ENCODE measurements around the gene ST3GAL3. TPM values are rescaled to one million over a fixed set of nuclear protein-coding genes. Genes with fewer than 3 reads are reported as not detected.
"Not testable (repeated sequence)": the region's sequence is repeated elsewhere in the genome, so short reads cannot be mapped to it uniquely, and the experiment has no call there.

The ST3GAL3 gene
- total RNA-seq, 1 donor from 2014 or later: 24.2 TPM

GRCh38 chr1:43833902-43834279 is 126.6 kb downstream of the ST3GAL3 start:
- ATAC-seq (ENCODE audit: poor library complexity); DNase-seq; intact Hi-C loops (cut with DNase I): not testable (repeated sequence)

- DNase-seq: no peak
- intact Hi-C loops (cut with DNase I): no loop called here
Measured at GRCh38 chr1:43834280-43835081, 127.1 kb downstream of the ST3GAL3 start.

DNA sequence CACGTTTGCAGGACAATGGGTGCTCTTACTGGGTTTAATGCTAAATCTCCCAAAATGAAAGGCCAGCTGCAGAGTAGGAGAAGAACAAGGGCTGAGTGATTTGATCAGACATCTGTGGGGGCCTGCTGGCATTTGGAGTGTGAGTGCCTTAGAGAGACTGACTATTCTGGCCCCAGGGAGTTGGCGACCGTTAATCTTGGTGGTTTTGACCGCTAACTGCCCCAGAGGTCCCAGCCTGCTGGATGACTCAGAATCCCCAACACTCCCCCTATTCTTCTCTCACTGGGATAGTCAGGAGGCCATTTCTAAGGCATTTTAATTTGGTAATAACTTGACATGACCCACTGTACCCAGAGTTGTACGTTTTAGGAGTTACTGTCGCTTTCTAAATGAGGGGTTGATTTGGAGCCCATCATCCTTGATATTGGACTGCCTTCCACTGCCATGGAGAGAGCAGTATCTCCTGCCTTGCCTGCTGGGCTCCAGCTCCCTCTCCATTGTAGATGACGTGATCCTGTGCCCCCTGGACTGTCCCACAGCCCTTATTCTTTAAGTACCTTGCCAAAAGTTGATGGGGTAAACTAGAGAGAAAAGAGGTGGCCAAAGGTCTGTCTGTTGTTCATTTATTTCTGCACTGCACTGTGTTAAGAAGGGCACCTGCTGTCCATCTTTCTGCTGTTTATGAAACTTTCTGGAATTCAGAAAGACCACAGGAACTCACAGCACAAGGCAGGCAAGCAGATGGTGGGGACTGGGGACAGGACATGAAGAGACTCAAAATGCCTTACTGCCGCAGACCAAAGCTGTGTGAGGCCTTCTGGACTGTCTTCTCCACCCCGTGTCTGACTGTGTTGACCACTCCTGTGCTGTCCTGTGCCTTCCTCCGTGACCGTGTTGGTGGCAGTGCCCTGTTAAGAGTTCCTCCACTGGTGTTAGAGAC is 128.0 kb downstream of the ST3GAL3 start:
- intact Hi-C loops (cut with DNase I): no loop called here
- peak; percentile 53 for ATAC-seq (ENCODE audit: poor library complexity)
- DNase-seq: no peak

More at GRCh38 chr1:43834280-43835081, 127.1 kb downstream of the ST3GAL3 start:
- ATAC-seq (ENCODE audit: poor library complexity): peak; percentile 50

DNA sequence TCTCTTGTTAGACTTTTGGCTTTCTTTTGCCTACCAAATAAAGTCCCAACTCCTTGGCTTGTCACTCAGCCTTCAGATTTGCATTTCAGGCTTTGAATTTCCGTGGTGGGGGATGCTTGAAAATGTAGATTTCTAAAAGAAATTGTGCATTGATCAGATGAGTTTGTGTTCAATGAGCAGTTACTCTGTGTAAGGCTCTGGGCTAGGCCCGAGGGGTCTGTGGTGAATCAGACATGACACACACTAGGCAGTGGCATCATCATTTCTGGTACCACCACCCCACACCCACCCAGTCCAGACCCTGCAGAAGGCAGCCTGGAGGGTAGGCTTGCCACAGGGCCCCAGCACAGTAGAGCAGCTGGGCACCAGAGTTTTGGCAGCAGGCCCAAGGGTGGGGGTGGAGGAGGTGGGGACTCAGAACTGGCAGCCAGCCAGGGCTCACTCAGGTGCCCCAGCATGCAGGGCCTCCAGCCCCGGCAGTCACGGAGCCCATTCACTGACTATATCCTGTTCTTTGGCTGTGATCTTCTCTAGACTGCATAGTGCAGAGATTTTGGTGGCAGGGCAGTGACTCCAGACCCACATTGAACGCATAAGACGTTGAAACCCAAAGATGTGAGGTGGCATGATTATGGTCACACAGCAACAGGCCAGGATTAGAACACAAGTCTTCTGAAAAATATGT is 129.1 kb downstream of the ST3GAL3 start:
- ATAC-seq (ENCODE audit: poor library complexity): peak; percentile 55
- intact Hi-C loops (cut with DNase I): no loop called here
- DNase-seq: peak; percentile 63

GRCh38 chr1:43839056-43839455 is 131.7 kb downstream of the ST3GAL3 start:
- intact Hi-C loops (cut with DNase I): no loop called here
- no peak for ATAC-seq (ENCODE audit: poor library complexity)
- DNase-seq: no peak

DNA sequence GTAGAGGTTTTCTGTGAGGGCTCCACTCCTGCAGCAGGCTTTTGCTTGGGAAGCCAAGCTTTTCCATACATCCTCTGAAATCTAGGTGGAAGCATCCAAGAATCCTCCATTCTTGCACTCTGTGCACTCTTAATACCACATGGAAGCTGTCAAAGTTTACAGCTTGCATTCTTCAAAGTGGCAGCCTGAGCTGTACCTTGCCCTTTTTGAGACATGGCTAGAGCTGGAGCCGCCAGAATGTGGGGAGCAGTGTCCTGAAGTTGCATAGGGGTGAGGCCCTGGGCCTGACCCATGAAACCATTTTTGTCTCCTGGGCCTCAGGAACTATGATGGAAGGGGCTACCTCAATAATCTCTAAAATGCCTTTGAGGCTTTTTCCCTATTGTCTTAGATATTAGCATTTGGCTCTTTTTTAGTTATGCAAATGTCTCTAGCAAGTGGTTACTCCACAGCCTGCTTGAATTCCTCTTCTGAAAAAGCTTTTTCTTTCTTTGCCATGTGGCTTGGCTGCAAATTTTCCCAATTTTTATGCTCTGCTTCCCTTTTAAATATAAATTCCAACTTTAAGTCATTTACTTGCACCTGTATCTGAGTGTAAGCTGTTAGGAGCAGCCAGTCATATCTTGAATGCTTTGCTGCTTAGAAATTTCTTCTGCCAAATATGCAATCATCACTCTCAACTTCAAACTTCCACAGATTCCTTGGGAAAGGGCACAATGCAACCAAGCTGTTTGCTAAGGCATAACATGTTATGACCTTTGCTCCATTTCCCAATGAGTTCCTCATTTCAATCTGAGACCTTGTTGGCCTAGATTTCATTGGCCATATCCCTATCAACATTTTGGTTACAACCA is 134.2 kb downstream of the ST3GAL3 start:
- no peak for ATAC-seq (ENCODE audit: poor library complexity)
- intact Hi-C loops (cut with DNase I): no loop called here

DNA sequence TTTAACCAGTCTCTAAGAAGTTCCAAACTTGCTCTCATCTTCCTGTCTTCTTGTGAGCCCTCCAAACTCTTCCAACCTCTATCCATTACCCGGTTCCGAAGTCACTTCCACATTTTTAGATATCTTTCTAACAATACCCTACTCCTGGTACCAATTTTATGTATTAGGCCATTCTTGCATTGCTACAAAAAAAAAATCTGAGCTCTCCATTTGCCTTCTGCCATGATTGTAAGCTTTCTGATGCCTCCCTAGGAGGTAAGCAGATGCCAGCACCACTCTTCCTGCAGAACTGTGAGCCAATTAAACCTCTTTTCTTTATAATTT is 134.8 kb downstream of the ST3GAL3 start:
- intact Hi-C loops (cut with DNase I): no loop called here
- ATAC-seq (ENCODE audit: poor library complexity): no peak
- no peak for DNase-seq

More for the DNA sequence above, 134.2 kb downstream of the ST3GAL3 start:
- no peak for DNase-seq

DNA sequence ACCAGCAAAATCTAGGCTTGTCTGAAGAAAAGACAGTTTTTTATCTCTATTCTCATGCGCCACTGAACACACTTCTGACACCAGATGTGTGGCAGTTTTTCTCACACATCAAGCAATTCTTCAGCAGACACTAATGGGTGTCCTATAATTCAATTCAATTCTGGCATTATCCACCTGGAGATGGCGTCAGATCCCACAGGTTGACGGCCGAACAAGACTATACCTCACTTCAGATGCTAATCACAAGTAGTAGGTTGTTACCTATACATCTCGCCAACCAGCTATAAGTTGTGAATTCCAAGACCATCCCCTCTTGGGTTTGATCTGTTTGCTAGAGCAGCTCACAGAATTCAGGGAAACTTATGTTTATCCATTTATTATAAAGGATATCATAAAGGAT is 136.3 kb downstream of the ST3GAL3 start:
- no peak for DNase-seq
- ATAC-seq (ENCODE audit: poor library complexity): no peak
- intact Hi-C loops (cut with DNase I): no loop called here

DNA sequence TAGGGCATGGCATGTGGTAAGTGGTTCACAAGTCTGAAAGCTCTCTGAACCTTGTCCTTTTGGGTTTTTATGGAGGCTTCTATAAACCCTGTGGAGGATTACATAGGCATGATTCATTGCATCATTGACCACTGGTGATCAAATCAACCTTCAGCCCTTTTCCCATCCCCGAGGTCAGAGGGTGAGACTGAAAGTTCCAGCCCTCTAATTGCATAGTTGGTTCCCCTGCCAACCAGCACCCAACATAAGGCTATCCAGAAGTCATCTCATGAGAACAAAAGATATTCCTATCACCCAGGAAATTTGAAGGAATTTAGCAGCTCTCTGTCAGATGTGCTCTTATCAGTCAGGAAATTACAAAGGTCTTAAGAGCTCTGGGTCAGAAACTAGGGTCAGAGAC is 136.8 kb downstream of the ST3GAL3 start:
- intact Hi-C loops (cut with DNase I): no loop called here
- DNase-seq: no peak
- no peak for ATAC-seq (ENCODE audit: poor library complexity)

- ATAC-seq (ENCODE audit: poor library complexity) (no peak), DNase-seq (no peak)
- intact Hi-C loops (cut with DNase I): no loop called here
Measured at GRCh38 chr1:43847290-43847689, 140.0 kb downstream of the ST3GAL3 start.

DNA sequence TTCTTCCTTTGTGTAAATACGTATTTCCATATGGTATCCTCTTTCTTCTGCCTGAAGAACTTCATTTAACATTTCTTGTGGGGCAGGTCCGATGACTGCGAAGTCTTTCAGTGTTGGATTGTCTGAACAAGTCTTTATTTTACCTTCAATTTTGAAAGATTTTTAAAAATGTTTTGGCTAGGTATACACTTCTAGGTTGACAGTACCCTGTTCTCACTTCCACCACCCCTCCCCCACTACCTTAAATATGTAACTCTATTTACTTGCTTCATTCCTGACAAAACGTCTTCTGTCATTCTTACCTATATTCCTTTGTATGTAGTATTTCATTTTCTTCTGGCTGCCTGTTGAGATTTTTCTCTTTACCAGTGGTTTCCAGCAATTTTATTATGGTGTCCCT is 140.5 kb downstream of the ST3GAL3 start:
- DNase-seq: no peak
- no peak for ATAC-seq (ENCODE audit: poor library complexity)
- intact Hi-C loops (cut with DNase I): no loop called here

- intact Hi-C loops (cut with DNase I): no loop called here
- peak; percentile 70 for ATAC-seq (ENCODE audit: poor library complexity)
- DNase-seq: no peak
Measured at GRCh38 chr1:43849670-43850069, 142.3 kb downstream of the ST3GAL3 start.

GRCh38 chr1:43850591-43851233 is 143.4 kb downstream of the ST3GAL3 start:
- DNase-seq: peak; percentile 55
- intact Hi-C loops (cut with DNase I): no loop called here
- ATAC-seq (ENCODE audit: poor library complexity): peak; percentile 45

DNA sequence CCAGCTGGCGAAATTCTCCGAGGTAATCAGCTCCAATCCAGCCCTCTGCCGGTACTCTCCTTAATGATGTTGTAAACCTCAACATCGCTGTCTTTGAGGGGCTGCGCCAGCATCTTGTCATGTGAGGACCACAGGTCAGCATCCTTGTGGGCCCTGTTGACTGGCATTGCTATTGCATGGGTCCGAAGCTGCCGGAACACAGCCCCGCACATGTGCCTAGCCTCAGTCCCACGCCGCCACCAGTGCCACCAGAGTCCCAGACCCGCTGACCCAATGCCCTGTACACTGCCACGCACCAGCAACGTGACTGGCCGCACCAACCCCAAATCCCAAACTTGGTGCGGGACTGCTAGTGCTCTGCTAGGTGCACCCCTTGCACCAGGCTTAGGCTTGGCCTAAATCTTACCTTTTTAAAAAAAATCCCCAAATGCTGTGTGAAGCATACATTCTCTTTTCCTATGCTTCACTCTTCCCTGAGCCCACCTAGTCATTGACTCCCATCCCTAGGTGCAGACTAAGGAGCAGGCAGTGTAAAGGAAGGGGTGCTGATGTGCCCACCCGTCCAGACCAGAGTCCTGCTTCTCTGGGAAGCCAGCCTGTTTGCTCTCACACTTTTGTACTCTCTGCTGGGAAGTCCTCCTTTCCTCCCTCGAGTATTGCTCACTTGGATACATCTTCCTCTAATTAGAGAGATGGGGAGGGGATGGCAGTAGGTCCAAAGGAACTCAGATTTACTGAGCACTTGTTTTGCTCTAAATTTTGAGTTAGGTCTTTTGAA is 144.4 kb downstream of the ST3GAL3 start:
- DNase-seq: no peak
- intact Hi-C loops (cut with DNase I): no loop called here

DNA sequence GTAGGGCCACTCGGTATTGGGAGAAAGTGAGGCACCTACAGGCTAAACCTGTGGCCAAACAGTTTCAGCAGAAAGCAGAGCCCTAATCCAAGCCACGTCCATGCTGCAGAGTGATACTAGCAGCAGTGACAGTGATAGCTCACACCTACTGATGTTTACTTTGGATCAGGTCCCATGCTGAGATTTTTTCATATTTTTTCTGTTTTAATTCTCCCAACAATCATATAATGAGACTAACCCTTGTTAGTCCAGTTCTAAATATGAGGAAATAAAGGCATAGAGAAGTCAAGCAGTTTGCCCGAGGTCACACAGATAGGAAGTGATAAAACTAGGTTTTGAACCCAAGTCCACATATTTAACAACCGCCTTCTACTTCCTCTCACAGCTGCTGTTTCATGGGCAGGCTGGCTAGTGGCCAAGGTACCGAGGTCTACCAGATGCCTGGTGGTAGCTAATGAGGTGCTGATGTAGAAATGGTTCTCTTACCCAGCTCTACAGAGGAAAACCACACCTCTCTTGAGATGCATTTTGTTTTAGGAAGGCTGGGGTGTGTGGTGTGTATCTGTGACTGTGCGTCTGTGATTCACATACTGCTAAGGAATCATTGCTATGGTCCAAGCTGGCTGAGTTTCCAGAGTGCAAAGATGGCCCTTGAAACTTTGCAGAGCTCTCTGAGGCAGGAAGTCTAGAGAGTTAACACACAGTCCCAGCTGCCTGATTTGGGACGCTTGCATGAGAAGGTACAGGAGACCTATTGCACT is 146.0 kb downstream of the ST3GAL3 start:
- ATAC-seq (ENCODE audit: poor library complexity) (peak; percentile 58), DNase-seq (peak; percentile 82)
- intact Hi-C loops (cut with DNase I): no loop called here

More for the DNA sequence above, 144.4 kb downstream of the ST3GAL3 start:
- no peak for ATAC-seq (ENCODE audit: poor library complexity)

DNA sequence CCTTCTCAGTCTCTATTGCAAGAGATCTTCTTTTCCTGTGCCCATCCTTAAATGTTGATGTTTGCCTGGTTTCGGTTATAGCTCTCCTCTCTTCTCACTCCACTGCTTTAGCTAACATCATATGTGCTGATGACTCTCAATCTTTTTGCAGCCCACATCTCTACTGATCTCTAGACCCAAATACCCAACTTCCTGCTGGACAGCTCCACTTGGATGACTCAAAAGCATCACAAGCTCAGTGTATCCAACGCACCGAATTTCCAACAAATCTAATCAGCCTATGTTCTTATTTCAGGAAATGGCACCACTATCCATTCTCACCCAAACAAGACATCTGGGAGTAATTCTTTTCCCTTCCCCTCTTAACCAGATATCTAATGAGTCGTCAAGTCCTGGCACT is 147.1 kb downstream of the ST3GAL3 start:
- DNase-seq: no peak
- intact Hi-C loops (cut with DNase I): no loop called here
- ATAC-seq (ENCODE audit: poor library complexity): no peak
